GM19351 (cell line): ENCODE results near the gene CLVS2.

Source experiments
- ATAC-seq: cut with Tn5 transposase; IDR thresholded peaks from one replicate; pipeline ENCODE4 v1.9.1; 2021; ENCODE audit warnings: mild to moderate bottlenecking, moderate library complexity; ENCODE audit not compliant: unreplicated experiment

The CLVS2 gene

GRCh38 chr6:123022975-123023374, 26.9 kb downstream of the CLVS2 start:
- peak; percentile 50 for ATAC-seq

DNA sequence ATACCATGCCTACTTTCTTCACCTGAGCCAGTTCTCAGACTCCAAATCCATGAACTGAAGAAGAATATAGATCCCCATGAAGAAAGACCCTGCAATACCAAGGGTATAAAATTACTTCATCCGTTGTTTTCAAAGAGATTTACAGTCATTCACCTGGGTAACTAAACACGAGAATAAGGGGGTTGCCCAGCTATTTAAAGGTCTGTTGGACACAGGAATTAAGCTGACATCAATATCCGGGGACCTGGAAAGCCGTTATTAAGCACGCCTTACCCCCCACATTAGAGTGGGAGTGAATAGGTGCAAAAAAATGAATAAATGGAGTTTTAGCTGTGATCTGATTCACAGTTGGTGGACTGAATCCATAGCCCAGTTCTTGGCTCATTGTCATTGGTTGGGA, 28.9 kb downstream of the CLVS2 start:
- no peak for ATAC-seq

GRCh38 chr6:123027408-123027807, 31.4 kb downstream of the CLVS2 start:
- no peak for ATAC-seq

- ATAC-seq = no peak
Measured at GRCh38 chr6:123028263-123028662, 32.2 kb downstream of the CLVS2 start.

- ATAC-seq = no peak
Measured at GRCh38 chr6:123030282-123030681, 34.2 kb downstream of the CLVS2 start.

DNA sequence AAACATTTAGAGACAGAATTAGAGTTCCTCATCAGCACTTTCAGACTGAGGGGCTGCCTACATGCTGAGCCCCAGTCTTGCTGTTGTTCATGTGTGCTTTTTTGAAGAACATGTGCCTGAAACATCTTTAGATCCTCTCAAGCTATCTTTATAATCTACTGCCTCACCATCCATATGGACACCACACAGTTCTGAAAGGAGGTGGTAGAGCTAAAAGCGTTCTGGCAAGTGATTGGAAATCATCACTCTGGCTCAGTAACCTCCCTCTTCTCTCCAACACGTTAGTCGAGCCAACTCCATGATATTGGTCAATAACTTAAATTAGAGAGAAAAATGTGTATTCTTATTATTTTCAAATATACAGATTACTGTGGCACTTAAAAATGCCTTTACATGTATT, 40.6 kb downstream of the CLVS2 start:
- ATAC-seq = no peak

GRCh38 chr6:123039431-123039830, 43.4 kb downstream of the CLVS2 start:
- ATAC-seq = no peak

DNA sequence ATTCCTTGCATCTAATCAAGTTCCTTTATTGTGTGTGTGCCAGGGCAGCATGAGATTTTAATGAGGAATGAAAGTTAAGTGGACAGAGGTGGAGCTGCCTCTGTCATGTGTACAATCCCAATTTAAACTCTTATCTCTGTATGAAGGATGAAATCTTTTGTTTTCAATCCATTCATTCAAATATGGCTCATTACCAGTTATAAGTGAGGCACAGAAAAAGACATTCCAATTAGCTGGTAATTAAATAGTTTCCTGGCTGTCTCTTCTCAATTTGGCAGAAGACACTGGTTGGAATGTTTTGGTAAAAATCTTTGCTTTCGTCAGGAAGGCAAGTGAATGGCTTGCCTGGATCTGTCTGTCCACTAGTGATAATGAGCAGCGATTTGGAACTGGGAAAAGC, 46.4 kb downstream of the CLVS2 start:
- ATAC-seq = no peak

DNA sequence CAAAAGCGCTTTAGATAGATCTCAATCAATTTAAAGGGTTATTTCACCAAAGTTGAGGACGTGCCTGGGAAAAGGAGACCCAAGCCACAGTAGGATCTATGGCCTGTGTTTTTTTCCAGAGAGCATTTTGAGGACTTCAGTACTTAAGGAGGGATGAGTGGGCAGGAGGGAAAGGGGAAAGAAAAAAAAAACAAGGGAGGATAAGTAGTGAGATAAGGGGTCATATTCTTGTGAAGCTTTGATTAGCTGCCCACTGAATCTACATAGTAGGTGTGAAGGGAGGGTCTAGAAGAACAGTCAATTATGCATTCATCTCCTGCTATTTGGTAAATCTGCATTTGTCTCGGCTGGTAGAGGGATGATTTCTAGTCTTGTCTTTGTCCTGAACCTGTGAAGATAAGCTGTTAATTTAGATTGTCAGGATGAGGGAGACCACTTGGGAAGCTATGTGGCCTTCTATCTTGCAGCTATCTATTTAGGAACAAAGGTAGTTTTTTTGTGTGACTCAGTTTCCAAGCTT, 48.4 kb downstream of the CLVS2 start:
- no peak for ATAC-seq

GRCh38 chr6:123053602-123054225, 57.7 kb downstream of the CLVS2 start:
- ATAC-seq = no peak

- ATAC-seq = no peak
Measured at GRCh38 chr6:123055256-123055655, 59.2 kb downstream of the CLVS2 start.

DNA sequence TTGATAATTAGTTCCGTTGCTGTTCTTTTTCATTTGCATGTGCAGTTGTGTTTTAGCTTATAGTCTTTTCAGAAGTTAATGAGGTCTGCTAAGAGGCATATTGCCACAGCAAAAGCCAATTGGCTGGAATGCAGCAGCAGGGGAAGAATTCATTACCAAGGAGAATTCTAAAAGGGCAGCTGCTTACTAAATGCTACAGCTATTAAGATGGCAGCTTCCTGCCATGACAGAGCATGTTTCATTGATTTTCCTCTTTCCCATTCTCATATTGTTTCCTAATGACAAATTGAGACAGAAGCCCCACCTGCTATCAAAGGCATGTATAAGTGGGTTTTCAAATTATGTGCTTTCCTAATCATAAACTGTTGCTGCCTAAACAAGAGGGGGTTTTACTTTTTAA, 66.6 kb downstream of the CLVS2 start:
- no peak for ATAC-seq

DNA sequence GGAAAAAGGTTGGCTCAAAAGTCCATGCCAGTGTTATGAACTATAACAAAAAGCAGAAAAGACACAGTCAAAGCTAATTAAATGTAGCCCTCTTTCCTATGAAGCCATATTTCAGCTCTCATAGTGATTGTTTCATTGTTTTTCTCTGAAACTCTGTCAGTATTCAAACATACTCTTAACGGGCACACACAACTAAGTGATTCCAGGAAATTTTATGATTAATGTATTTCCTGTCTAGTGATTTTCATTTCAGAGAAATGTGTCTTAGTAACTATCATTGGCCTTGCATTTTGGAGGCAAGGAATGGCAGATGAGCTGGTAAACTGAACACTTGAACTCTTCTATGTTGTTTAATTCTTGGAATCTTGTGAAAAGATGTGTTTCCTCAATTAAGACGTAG, 68.0 kb downstream of the CLVS2 start:
- ATAC-seq = no peak

DNA sequence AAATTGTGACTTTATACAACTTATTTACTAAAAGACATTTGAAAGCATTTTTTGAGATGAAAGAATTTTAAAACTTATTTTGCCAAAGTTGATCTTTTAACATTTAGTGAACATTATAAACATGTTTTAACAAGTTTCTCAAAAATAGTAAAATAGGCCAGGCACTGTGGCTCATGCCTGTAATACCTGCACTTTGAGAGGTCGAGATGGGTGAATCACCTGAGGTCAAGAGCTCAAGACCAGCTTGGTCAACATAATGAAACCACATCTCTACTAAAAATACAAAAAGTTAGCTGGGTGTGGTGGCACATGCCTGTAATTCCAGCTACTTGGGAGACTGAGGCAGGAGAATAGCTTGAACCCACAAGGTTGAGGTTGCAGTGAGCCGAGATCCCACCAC, 78.6 kb downstream of the CLVS2 start:
- no peak for ATAC-seq

DNA sequence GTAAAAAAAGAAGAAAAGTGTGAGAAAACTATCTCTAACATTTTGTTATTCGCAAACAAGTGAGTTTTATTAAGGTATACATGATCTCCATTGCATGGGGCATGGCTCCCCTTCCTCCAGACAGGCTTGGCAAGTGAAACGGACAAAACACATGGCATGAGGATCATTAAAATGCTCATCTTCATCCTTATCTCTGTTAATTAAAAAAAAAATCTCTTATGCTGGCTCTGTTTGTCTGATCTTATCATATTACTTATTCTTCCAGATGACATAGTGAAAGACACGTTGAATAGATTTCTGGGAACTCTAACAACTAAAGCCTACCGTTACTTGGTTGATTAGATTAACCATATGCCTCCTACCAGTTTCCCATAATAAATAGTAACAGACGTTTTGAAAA, 89.4 kb downstream of the CLVS2 start:
- ATAC-seq = no peak

- no peak for ATAC-seq
Measured at GRCh38 chr6:123089226-123089625, 93.2 kb downstream of the CLVS2 start.

- no peak for ATAC-seq
Measured at GRCh38 chr6:123091091-123091895, 95.3 kb downstream of the CLVS2 start.

DNA sequence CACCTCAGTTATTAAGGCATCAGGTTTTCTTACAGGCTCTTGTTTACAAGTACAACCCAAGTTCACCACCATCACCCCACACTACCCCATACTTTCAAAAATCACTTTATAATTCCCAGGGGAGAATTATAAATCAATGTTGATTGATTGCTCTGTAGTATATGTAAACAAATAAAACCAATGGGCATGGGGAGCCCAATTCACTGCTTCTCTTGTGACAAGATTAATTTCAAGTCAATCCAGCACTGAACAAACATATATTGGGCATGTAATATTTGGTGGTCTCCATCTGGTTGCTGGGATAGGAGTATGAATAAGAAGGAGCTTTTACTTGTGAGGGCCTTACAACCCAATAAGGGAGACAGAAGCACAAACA, 95.8 kb downstream of the CLVS2 start:
- no peak for ATAC-seq

GRCh38 chr6:123094795-123095194, 98.8 kb downstream of the CLVS2 start:
- no peak for ATAC-seq

DNA sequence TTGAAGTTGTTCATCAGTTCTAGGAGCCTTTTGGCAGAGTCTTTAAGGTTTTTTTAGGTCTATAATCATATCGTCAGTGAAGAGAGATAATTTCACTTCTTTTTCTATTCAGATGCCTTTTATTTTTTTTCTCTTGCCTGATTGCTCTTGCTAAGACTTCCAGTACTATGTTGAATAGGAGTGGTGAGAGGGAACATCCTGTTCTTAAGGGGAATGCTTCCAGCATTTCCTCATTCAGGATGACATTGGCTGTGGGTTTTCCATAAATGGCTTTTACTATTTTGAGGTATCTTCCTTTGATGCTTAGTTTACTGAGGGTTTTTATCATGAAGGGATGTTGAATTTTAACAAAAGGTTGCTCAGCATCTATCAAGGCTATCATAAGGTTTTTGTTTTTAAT, 109.5 kb downstream of the CLVS2 start:
- ATAC-seq = no peak

- no peak for ATAC-seq
Measured at GRCh38 chr6:123116370-123116769, 120.3 kb downstream of the CLVS2 start.

DNA sequence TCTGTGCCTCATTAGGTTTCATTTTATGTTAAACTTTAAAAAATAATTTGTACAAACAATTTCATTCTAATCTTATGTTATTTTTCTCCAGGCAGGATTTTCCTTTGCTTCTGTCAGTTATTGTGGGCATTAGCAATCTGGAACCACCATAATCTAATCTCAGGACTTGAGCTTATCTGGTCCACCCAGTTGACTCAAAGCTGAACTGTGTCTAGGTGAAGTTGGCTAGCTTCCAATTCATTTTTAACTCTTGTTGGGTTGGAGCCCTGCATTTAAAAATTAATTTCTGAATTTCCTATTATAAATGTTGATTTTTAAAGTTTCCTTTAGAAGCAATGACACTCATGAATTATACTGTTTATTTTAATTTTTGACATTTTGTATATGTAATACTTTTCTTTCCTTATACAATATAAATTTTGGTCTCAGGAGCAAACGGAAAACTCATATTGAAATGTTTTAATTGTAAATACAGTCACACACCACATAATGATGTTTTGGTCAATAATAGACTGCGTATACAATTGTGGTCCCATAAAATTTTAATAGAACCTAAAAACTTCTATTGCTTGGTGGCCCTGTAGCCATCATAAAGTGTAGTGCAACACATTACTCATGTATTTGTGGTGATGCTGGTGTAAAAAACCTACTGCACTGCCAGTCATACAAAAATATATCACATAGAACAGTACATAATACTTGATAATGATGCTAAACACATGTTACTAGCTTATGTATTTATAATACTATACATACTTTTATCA, 121.3 kb downstream of the CLVS2 start:
- no peak for ATAC-seq
